GM19328 (cell line): ENCODE measurements around the gene MPP1.
A peak's percentile ranks its signal among the peaks of the same experiment; 100 is the strongest.

Experiments used
- ATAC-seq: cut with Tn5 transposase; IDR thresholded peaks from one replicate; pipeline ENCODE4 v1.9.1; 2021; ENCODE audit warnings: mild to moderate bottlenecking, moderate library complexity; ENCODE audit not compliant: unreplicated experiment

Gene MPP1

GRCh38 chrX:154776753-154777152, 28.5 kb downstream of the MPP1 start:
- no peak for ATAC-seq

GRCh38 chrX:154775419-154776349, 29.6 kb downstream of the MPP1 start:
- ATAC-seq: no peak

GRCh38 chrX:154774622-154775021, 30.7 kb downstream of the MPP1 start:
- no peak for ATAC-seq

- ATAC-seq: peak; percentile 86
These were observed 42.6 kb downstream of the MPP1 start, which contains the start of gene DKC1 for GRCh38 chrX:154762537-154763296. Gene DKC1, plus strand, starts transcription at chrX:154762864. Its CDS starts 102 bp downstream, at chrX:154762966.

GRCh38 chrX:154761977-154762536, 43.2 kb downstream of the MPP1 start:
- no peak for ATAC-seq

- ATAC-seq: no peak
These were observed 46.6 kb downstream of the MPP1 start for GRCh38 chrX:154758696-154759095.

- ATAC-seq: no peak
These were observed 53.5 kb downstream of the MPP1 start for GRCh38 chrX:154751669-154752271.

GRCh38 chrX:154751203-154751668, 54.0 kb downstream of the MPP1 start:
- no peak for ATAC-seq

- ATAC-seq: no peak
These were observed 54.7 kb downstream of the MPP1 start, which contains the start of gene GAB3 for GRCh38 chrX:154750301-154751202. Gene GAB3, minus strand, starts transcription at chrX:154751077. Its CDS starts 52 bp downstream, at chrX:154751025.

GRCh38 chrX:154749856-154750255, 55.4 kb downstream of the MPP1 start:
- ATAC-seq: no peak

- no peak for ATAC-seq
These were observed 56.5 kb downstream of the MPP1 start for GRCh38 chrX:154748712-154749339.

GRCh38 chrX:154742613-154743012, 62.7 kb downstream of the MPP1 start:
- ATAC-seq: no peak

- ATAC-seq: no peak
These were observed 65.3 kb downstream of the MPP1 start for GRCh38 chrX:154739952-154740465.

GRCh38 chrX:154738011-154738738, 67.1 kb downstream of the MPP1 start:
- ATAC-seq: no peak

- ATAC-seq: no peak
These were observed 68.1 kb downstream of the MPP1 start for GRCh38 chrX:154737136-154737535.

GRCh38 chrX:154735695-154736393, 69.4 kb downstream of the MPP1 start:
- ATAC-seq: no peak

GRCh38 chrX:154734061-154734781, 71.1 kb downstream of the MPP1 start:
- ATAC-seq: no peak
